Fibroblast of lung (primary cell): ENCODE results near the gene PTPRF. TPM values are rescaled to one million over a fixed set of nuclear protein-coding genes. Genes with fewer than 3 reads are reported as not detected.

Experiments used
- DNase-seq, 2 donors: peaks; one replicate each; pipeline versions ENCODE4 v3.0.0 to v3.0.0-alpha.2; 2010; ENCODE audit warnings: low read depth in 2 of 2
- H2AFZ ChIP-seq: 2 replicates; pipeline ENCODE4 v1.5.1; 2012; ENCODE audit warnings: low read length, control low read depth, inconsistent platforms
- H3K27ac ChIP-seq: 2 replicates; pipeline ENCODE4 v1.5.1; 2011; ENCODE audit warnings: low read length, control low read depth; ENCODE audit not compliant: insufficient read depth
- H3K27me3 ChIP-seq: 2 replicates; pipeline ENCODE4 v1.5.1; 2011; ENCODE audit warnings: mild to moderate bottlenecking, low read length; ENCODE audit not compliant: control insufficient read depth, insufficient read depth
- H3K36me3 ChIP-seq: 2 replicates; pipeline ENCODE4 v1.5.1; 2011; ENCODE audit warnings: low read length; ENCODE audit not compliant: control insufficient read depth, insufficient read depth
- H3K4me1 ChIP-seq: 2 replicates; pipeline ENCODE4 v1.5.1; 2011; ENCODE audit warnings: low read length; ENCODE audit not compliant: control insufficient read depth, insufficient read depth; ENCODE audit errors: extremely low read depth
- H3K4me2 ChIP-seq: 2 replicates; pipeline ENCODE4 v1.5.1; 2011; ENCODE audit warnings: low read length, control low read depth; ENCODE audit not compliant: insufficient read depth; ENCODE audit errors: extremely low read depth
- H3K4me3 ChIP-seq, 4 experiments: fragments of 200-600 bp in 1 of 4; sonication (generic) in 1 of 4; replicated peaks in 1 of 4; 2 replicates each; pipeline ENCODE4 v1.5.1; 2011 to 2016; ENCODE audit warnings: low read length in 4 of 4, low read depth in 3 of 4, mild to moderate bottlenecking in 3 of 4, control low read depth in 2 of 4, inconsistent platforms in 1 of 4, mixed read lengths in 1 of 4; ENCODE audit not compliant: insufficient read depth in 1 of 4; ENCODE audit errors: control extremely low read depth in 1 of 4
- H3K79me2 ChIP-seq: 2 replicates; pipeline ENCODE4 v1.5.1; 2012; ENCODE audit warnings: mild to moderate bottlenecking, low read length, inconsistent platforms; ENCODE audit not compliant: control insufficient read depth, insufficient read depth
- H3K9ac ChIP-seq: 2 replicates; pipeline ENCODE4 v1.5.1; 2011; ENCODE audit warnings: mild to moderate bottlenecking, low read length, control low read depth; ENCODE audit not compliant: insufficient read depth
- H3K9me3 ChIP-seq: 2 replicates; pipeline ENCODE4 v1.5.1; 2012; ENCODE audit warnings: low read depth, low read length; ENCODE audit not compliant: control insufficient read depth, insufficient read depth
- H4K20me1 ChIP-seq: 2 replicates; pipeline ENCODE4 v1.5.1; 2011; ENCODE audit warnings: low read length; ENCODE audit not compliant: control insufficient read depth, insufficient read depth; ENCODE audit errors: extremely low read depth
- EZH2 ChIP-seq: IDR thresholded peaks from 2 replicates; pipeline ENCODE4 v1.5.1; 2012; ENCODE audit warnings: low read length, control low read depth, mild to moderate bottlenecking; ENCODE audit errors: missing control alignments
- polyA plus RNA-seq, 2 donors: library from polyadenylated mRNA; depleted of rRNA in 1 of 2; stranded (reverse) in 1 of 2; unstranded in 1 of 2; fragments of >200 nt; gene quantifications; 2 replicates each; pipeline ENCODE4 v1.2.1, GENCODE V29; 2011 to 2012; ENCODE audit warnings: missing spikeins in 1 of 2
- total RNA-seq: library from RNA; depleted of rRNA; stranded (reverse); fragments of >200 nt; gene quantifications from 2 replicates; pipeline ENCODE4 v1.2.1, GENCODE V29; 2014
- TF ChIP-seq, protein P1 (sequence below), 2 donors: IDR thresholded peaks in 1 of 2; conservative IDR thresholded peaks in 1 of 2; 1 replicate in 1 of 2; 2 replicates in 1 of 2; pipeline ENCODE4 v1.5.1; 2011 to 2012; ENCODE audit warnings: low read length in 2 of 2, control low read depth in 1 of 2, inconsistent platforms in 1 of 2, low read depth in 1 of 2, mild to moderate bottlenecking in 1 of 2

The PTPRF gene
- total and polyA plus RNA-seq, 2 donors (not counting 1 experiment from before 2014, with no cell fraction given): 45.2 to 52.0 TPM

- no peak for DNase-seq
- Histone ChIP-seq H3K4me1 (no peaks in the 10 kb centered on the region), H3K4me3 (no peak overlapping the region), H2AFZ (no peak overlapping the region), H3K9ac (no peak overlapping the region), H3K79me2 (no peaks in the 10 kb centered on the region), H3K4me2 (no peak overlapping the region), H3K27ac (no peak overlapping the region), H3K36me3 (peaks cover 12% of the 10 kb centered on the region), H4K20me1 (no peaks in the 10 kb centered on the region), H3K9me3 (no peaks in the 10 kb centered on the region), H3K27me3 (no peaks in the 10 kb centered on the region)
- no peak for TF ChIP-seq EZH2
- TF ChIP-seq, protein P1, sequence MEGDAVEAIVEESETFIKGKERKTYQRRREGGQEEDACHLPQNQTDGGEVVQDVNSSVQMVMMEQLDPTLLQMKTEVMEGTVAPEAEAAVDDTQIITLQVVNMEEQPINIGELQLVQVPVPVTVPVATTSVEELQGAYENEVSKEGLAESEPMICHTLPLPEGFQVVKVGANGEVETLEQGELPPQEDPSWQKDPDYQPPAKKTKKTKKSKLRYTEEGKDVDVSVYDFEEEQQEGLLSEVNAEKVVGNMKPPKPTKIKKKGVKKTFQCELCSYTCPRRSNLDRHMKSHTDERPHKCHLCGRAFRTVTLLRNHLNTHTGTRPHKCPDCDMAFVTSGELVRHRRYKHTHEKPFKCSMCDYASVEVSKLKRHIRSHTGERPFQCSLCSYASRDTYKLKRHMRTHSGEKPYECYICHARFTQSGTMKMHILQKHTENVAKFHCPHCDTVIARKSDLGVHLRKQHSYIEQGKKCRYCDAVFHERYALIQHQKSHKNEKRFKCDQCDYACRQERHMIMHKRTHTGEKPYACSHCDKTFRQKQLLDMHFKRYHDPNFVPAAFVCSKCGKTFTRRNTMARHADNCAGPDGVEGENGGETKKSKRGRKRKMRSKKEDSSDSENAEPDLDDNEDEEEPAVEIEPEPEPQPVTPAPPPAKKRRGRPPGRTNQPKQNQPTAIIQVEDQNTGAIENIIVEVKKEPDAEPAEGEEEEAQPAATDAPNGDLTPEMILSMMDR (conservative IDR thresholded peaks at IDR 0.05 in 1 of 2, IDR thresholded peaks at IDR 0.05 in 1 of 2; ENCODE audit: low read depth in 1 of 2, low read length in 2 of 2): no peak
These were observed 88.7 kb downstream of the PTPRF start for GRCh38 chr1:43619314-43619790.

DNA sequence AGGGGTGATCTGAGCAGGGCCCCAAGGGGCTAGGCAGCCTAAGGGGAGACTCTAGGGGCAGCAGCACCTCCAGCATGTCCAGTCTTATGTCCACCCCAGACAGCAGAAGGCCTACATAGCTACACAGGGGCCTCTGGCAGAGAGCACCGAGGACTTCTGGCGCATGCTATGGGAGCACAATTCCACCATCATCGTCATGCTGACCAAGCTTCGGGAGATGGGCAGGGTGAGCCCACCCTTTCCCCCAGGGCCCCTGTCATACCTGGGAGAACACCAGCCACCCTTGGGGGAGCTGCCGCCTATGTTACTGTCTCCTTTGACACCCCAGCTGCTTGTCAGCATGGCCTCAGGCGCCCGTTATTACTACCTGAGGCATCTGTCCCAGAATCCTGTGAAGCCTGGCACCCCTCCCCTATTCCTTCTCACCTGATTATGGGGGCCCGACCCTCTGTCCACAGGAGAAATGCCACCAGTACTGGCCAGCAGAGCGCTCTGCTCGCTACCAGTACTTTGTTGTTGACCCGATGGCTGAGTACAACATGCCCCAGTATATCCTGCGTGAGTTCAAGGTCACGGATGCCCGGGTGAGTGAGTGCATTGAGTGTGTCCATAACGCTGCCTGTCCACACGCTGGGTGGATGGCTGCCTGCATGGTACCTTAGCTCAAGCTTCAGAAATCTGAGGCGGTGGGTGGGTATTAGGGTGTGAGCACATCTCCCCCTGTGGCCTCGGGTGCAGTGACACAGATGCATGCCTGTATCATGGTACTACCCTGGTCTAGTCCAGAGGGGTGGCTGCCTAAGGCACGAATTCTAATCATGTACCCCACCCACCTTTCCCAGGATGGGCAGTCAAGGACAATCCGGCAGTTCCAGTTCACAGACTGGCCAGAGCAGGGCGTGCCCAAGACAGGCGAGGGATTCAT is 89.6 kb downstream of the PTPRF start:
- H3K36me3 ChIP-seq: peaks cover 12% of the 10 kb centered on the region
- H3K9me3 ChIP-seq: no peaks in the 10 kb centered on the region
- no peak overlapping the region for H3K9ac ChIP-seq
- H4K20me1 ChIP-seq: no peaks in the 10 kb centered on the region
- no peaks in the 10 kb centered on the region for H3K4me1 ChIP-seq
- TF ChIP-seq, protein P1 (conservative IDR thresholded peaks at IDR 0.05 in 1 of 2, IDR thresholded peaks at IDR 0.05 in 1 of 2; ENCODE audit: low read depth in 1 of 2, low read length in 2 of 2): no peak
- no peak for TF ChIP-seq EZH2
- no peak overlapping the region for H3K4me3 ChIP-seq
- no peak overlapping the region for H3K4me2 ChIP-seq
- no peaks in the 10 kb centered on the region for H3K79me2 ChIP-seq
- no peak for DNase-seq
- no peak overlapping the region for H3K27ac ChIP-seq
- no peaks in the 10 kb centered on the region for H3K27me3 ChIP-seq
- H2AFZ ChIP-seq: no peak overlapping the region

DNA sequence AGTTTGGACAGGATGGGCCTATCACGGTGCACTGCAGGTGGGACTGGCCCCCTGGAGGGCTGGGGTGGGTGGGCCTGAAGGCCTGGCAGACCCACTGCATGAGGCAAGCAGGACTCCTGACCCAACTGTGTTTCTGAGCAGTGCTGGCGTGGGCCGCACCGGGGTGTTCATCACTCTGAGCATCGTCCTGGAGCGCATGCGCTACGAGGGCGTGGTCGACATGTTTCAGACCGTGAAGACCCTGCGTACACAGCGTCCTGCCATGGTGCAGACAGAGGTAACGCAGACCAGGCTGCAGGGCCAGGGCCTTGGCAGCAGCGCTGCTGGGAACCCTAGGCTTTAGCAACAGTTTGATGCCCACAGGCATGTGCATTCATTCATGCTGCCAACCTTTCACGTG is 90.3 kb downstream of the PTPRF start:
- Histone ChIP-seq H3K4me2 (no peak overlapping the region), H3K9ac (no peak overlapping the region), H3K36me3 (peaks cover 12% of the 10 kb centered on the region), H2AFZ (no peak overlapping the region), H3K4me3 (no peak overlapping the region), H4K20me1 (no peaks in the 10 kb centered on the region), H3K4me1 (no peaks in the 10 kb centered on the region), H3K79me2 (no peaks in the 10 kb centered on the region), H3K27me3 (no peaks in the 10 kb centered on the region), H3K9me3 (no peaks in the 10 kb centered on the region), H3K27ac (no peak overlapping the region)
- no peak for TF ChIP-seq EZH2
- TF ChIP-seq, protein P1 (conservative IDR thresholded peaks at IDR 0.05 in 1 of 2, IDR thresholded peaks at IDR 0.05 in 1 of 2; ENCODE audit: low read depth in 1 of 2, low read length in 2 of 2): no peak
- DNase-seq: no peak
